IMR-90 (cell line): ENCODE measurements around the gene SEC16A. TPM values are rescaled to one million over a fixed set of nuclear protein-coding genes. Genes with fewer than 3 reads are reported as not detected.

ENCODE experiments used
- ATAC-seq: fragments of 200-7000 bp; cut with Tn5 transposase; 2 replicates; pipeline ENCODE4 v1.9.1; 2020; ENCODE audit warnings: low read depth, mild to moderate bottlenecking, moderate library complexity
- BruUV-seq: library from RNA; stranded (reverse); fragments of 400-500 nt; replicated peaks from 2 replicates; lab custom pipeline; 2021; lab: Mats Ljungman, UMichigan
- CTCF ChIA-PET: fragments of 300-600 bp; formaldehyde crosslinking; extraction: SDS; loops from one replicate; lab custom pipeline; 2021; ENCODE audit warnings: antibody characterized with exemption; lab: Yijun Ruan, JAX
- POLR2A ChIA-PET: fragments of 300-600 bp; sonication (Branson Sonifier 250); formaldehyde crosslinking; loops from one replicate; lab custom pipeline; 2022; ENCODE audit warnings: antibody characterized with exemption; ENCODE audit not compliant: unreplicated experiment; lab: Charles Lee
- DNase-seq: peaks from one replicate; pipeline ENCODE4 v3.0.0; 2013
- H2AFZ ChIP-seq: replicated peaks from 2 replicates; pipeline ENCODE3; 2013; ENCODE audit warnings: low read length, mild to moderate bottlenecking; ENCODE audit not compliant: poor library complexity
- H2AK5ac ChIP-seq: 2 replicates; pipeline ENCODE4 v1.6.1; 2013; ENCODE audit warnings: low read depth, low read length, inconsistent platforms
- H2AK9ac ChIP-seq: replicated peaks from 2 replicates; pipeline ENCODE3; 2013; ENCODE audit warnings: mild to moderate bottlenecking, low read depth, low read length, moderate library complexity; ENCODE audit not compliant: poor library complexity
- H2BK120ac ChIP-seq: 2 replicates; pipeline ENCODE4 v1.6.1; 2013; ENCODE audit warnings: low read depth, low read length, inconsistent platforms
- H2BK15ac ChIP-seq: 3 replicates; pipeline ENCODE4 v1.6.1; 2013; ENCODE audit warnings: low read depth, low read length, inconsistent platforms
- H2BK20ac ChIP-seq: 2 replicates; pipeline ENCODE4 v1.6.1; 2013; ENCODE audit warnings: low read depth, mild to moderate bottlenecking, inconsistent platforms, low read length, moderate library complexity
- H2BK5ac ChIP-seq: 2 replicates; pipeline ENCODE4 v1.6.1; 2013; ENCODE audit warnings: mild to moderate bottlenecking, low read depth, low read length, inconsistent platforms; ENCODE audit not compliant: poor library complexity, severe bottlenecking
- H3K14ac ChIP-seq: replicated peaks from 2 replicates; pipeline ENCODE4 v1.6.1; 2013; ENCODE audit warnings: low read depth, low read length, inconsistent platforms
- H3K18ac ChIP-seq: 2 replicates; pipeline ENCODE4 v1.6.1; 2013; ENCODE audit warnings: low read depth, low read length, control low read depth
- H3K23ac ChIP-seq: 2 replicates; pipeline ENCODE4 v1.6.1; 2013; ENCODE audit warnings: low read depth, low read length, inconsistent platforms
- H3K27ac ChIP-seq: 2 replicates; pipeline ENCODE4 v1.5.1; 2013; ENCODE audit warnings: mild to moderate bottlenecking, control low read depth, low read length; ENCODE audit not compliant: insufficient read depth
- H3K27me3 ChIP-seq: 2 replicates; pipeline ENCODE4 v1.6.1; 2013; ENCODE audit warnings: low read length; ENCODE audit not compliant: control insufficient read depth, insufficient read depth
- H3K36me3 ChIP-seq: 2 replicates; pipeline ENCODE4 v1.6.1; 2013; ENCODE audit warnings: low read length, mixed read lengths; ENCODE audit not compliant: control insufficient read depth, insufficient read depth
- H3K4ac ChIP-seq: 2 replicates; pipeline ENCODE4 v1.6.1; 2013; ENCODE audit warnings: low read depth, low read length, inconsistent platforms
- H3K4me1 ChIP-seq: 2 replicates; pipeline ENCODE4 v1.6.1; 2013; ENCODE audit warnings: low read length, mixed read lengths; ENCODE audit not compliant: control insufficient read depth, insufficient read depth
- H3K4me2 ChIP-seq: 2 replicates; pipeline ENCODE4 v1.6.1; 2013; ENCODE audit warnings: low read depth, mild to moderate bottlenecking, control low read depth, low read length, moderate library complexity
- H3K4me3 ChIP-seq: 2 replicates; pipeline ENCODE4 v1.5.1; 2013; ENCODE audit warnings: low read depth, mild to moderate bottlenecking, control low read depth, low read length, moderate library complexity; ENCODE audit not compliant: insufficient read depth
- H3K56ac ChIP-seq: 2 replicates; pipeline ENCODE4 v1.6.1; 2013; ENCODE audit warnings: low read length, inconsistent platforms; ENCODE audit not compliant: insufficient read depth; ENCODE audit errors: extremely low read depth
- H3K79me1 ChIP-seq, 2 experiments: 2 replicates each; pipeline ENCODE4 v1.6.1; 2013; ENCODE audit warnings: low read length in 2 of 2, inconsistent platforms in 1 of 2, low read depth in 1 of 2
- H3K9ac ChIP-seq: 2 replicates; pipeline ENCODE4 v1.6.1; 2013; ENCODE audit warnings: low read depth, low read length, control low read depth
- H3K9me1 ChIP-seq: 2 replicates; pipeline ENCODE4 v1.6.1; 2013; ENCODE audit warnings: low read length, inconsistent platforms; ENCODE audit not compliant: insufficient read depth
- H3K9me3 ChIP-seq: 2 replicates; pipeline ENCODE4 v1.6.1; 2013; ENCODE audit warnings: low read length; ENCODE audit not compliant: control insufficient read depth, insufficient read depth
- H4K20me1 ChIP-seq: 2 replicates; pipeline ENCODE4 v1.6.1; 2013; ENCODE audit warnings: low read length, inconsistent platforms; ENCODE audit not compliant: insufficient read depth
- H4K5ac ChIP-seq: 2 replicates; pipeline ENCODE4 v1.6.1; 2013; ENCODE audit warnings: mild to moderate bottlenecking, low read depth, low read length, control low read depth
- H4K8ac ChIP-seq, 2 experiments: 2 replicates each; pipeline ENCODE4 v1.6.1; 2013; ENCODE audit warnings: low read depth in 2 of 2, low read length in 2 of 2, control low read depth in 1 of 2, inconsistent platforms in 1 of 2
- H4K91ac ChIP-seq: 2 replicates; pipeline ENCODE4 v1.6.1; 2013; ENCODE audit warnings: low read depth, low read length, inconsistent platforms; ENCODE audit not compliant: insufficient read depth
- CEBPB ChIP-seq: IDR thresholded peaks from 2 replicates; pipeline ENCODE4 v1.6.1; 2012; ENCODE audit warnings: low read depth, low read length, improper control_type of control experiment
- FOS ChIP-seq: fragments of 150-350 bp; IDR thresholded peaks from 2 replicates; pipeline ENCODE4 v1.6.1; 2016; ENCODE audit warnings: low read depth, low read length
- MAFK ChIP-seq: IDR thresholded peaks from 2 replicates; pipeline ENCODE4 v1.6.1; 2012; ENCODE audit warnings: low read depth, low read length, improper control_type of control experiment
- MXI1 ChIP-seq: IDR thresholded peaks from 2 replicates; pipeline ENCODE4 v1.6.1; 2012; ENCODE audit warnings: low read depth, mild to moderate bottlenecking, low read length, moderate library complexity, borderline replicate concordance
- WGBS, 2 experiments: methylation state at CpG; one replicate each; pipeline versions ENCODE4 v1.1.5 to v1.1.7; 2013; ENCODE audit warnings: missing lambda C conversion rate in 2 of 2; ENCODE audit not compliant: insufficient read length in 1 of 2; ENCODE audit errors: extremely low coverage in 2 of 2; 5-methylcytosine and 5-hydroxymethylcytosine counted together
- dilution Hi-C: fragments of 300-500 bp; cut with HindIII; formaldehyde crosslinking; loops from one replicate; pipeline ENCODE4 v1.14.3; 2018; ENCODE audit warnings: low sequenced_read_pairs; ENCODE audit not compliant: unreplicated experiment
- in situ Hi-C: fragments of 300-500 bp; cut with MboI; formaldehyde crosslinking; loops from 3 replicates; pipeline ENCODE4 v1.14.3; 2019; ENCODE audit warnings: low sequenced_read_pairs, inconsistent platforms, mixed read lengths
- intact Hi-C: fragments of 100-400 bp; cut with micrococcal nuclease; formaldehyde crosslinking; loops from 2 replicates; pipeline ENCODE4 v1.10.0; 2022
- polyA plus RNA-seq, 3 experiments: library from polyadenylated mRNA; depleted of rRNA; stranded (reverse); fragments of >200 nt; gene quantifications; 2 replicates each; pipeline ENCODE4 v1.2.3, GENCODE V29; 2012; ENCODE audit warnings: low replicate concordance in 1 of 3
- total RNA-seq: library from RNA; depleted of rRNA; stranded (reverse); fragments of >200 nt; gene quantifications from 2 replicates; pipeline ENCODE4 v1.2.3, GENCODE V29; 2012

Gene SEC16A
- total and polyA plus RNA-seq, 2 of the 4 experiments (the other 2 are of a cell fraction): 12.2 to 48.1 TPM

DNA sequence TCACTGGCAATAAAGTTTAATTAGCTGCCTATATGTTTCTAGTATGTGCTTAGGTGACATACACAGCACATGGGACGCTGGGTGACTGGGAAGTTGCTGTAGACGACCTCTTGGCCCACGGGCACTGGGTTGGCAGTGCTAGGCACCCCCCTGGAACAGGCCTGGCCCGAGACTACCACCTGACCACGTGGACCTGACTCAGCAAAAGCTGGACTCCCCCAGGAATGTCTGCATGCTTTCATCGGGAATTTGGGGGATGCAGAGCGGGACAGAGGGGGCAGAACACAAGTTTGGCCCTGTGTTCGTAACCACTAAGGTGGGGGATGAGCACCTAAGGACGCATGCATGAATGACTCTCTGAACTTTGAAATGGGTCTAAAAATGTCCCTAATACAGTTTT, 26.6 kb downstream of the SEC16A start:
- Histone ChIP-seq H2AK5ac (no peak overlapping the region), H3K18ac (no peak overlapping the region), H3K27me3 (no peaks in the 10 kb centered on the region), H3K4me3 (no peak overlapping the region), H2BK20ac (no peak overlapping the region), H2BK15ac (no peak overlapping the region), H3K9ac (no peak overlapping the region), H3K27ac (no peak overlapping the region), H2BK120ac (no peak overlapping the region), H2AFZ (no peak overlapping the region), H3K4me2 (no peak overlapping the region), H4K91ac (no peak overlapping the region), H3K4me1 (no peaks in the 10 kb centered on the region), H3K79me1 (peaks cover 6 to 20% of the 10 kb centered on the region in 2 experiments; a peak in 3 of 4 replicates), H3K9me3 (no peaks in the 10 kb centered on the region), H3K9me1 (no peaks in the 10 kb centered on the region), H2BK5ac (no peak overlapping the region), H3K4ac (no peak overlapping the region), H3K23ac (no peak overlapping the region), H3K56ac (no peak overlapping the region), H2AK9ac (no peak overlapping the region), H4K20me1 (peaks cover 16% of the 10 kb centered on the region), H3K14ac (no peak overlapping the region), H4K8ac (no peak overlapping the region), H3K36me3 (peaks cover 77% of the 10 kb centered on the region), H4K5ac (no peak overlapping the region)
- TF ChIP-seq MXI1: no peak
- TF ChIP-seq FOS: no peak
- TF ChIP-seq CEBPB: no peak
- peak; percentile 72 for TF ChIP-seq MAFK
- intact Hi-C loops (no loop called here), dilution Hi-C loops (no loop called here), in situ Hi-C loops (no loop called here)
- WGBS, 2 experiments: 93% methylated on average over 9 of the region's 9 CpGs; no CpG with 5 or more reads in 1 of the 2 experiments
- ChIA-PET POLR2A (no interaction called here), CTCF (no interaction called here)
- no TSS peak for BruUV-seq
- DNase-seq (no peak), ATAC-seq (no peak)
